Stimulated activated CD4-positive, alpha-beta T cell treated with anti-CD3 and anti-CD28 coated beads, Interleukin-1b, Interleukin-23, amount 100 ng/mL, for 1 hour (primary cell): ENCODE data around the gene TPCN2.
"Not testable (repeated sequence)": the region's sequence is repeated elsewhere in the genome, so short reads cannot be mapped to it uniquely, and the experiment has no call there.

Experiments used
- DNase-seq, 2 donors: peaks; one replicate each; pipeline ENCODE4 v3.0.0-alpha.2; 2020; ENCODE audit warnings: low read depth in 2 of 2

The TPCN2 gene

DNA sequence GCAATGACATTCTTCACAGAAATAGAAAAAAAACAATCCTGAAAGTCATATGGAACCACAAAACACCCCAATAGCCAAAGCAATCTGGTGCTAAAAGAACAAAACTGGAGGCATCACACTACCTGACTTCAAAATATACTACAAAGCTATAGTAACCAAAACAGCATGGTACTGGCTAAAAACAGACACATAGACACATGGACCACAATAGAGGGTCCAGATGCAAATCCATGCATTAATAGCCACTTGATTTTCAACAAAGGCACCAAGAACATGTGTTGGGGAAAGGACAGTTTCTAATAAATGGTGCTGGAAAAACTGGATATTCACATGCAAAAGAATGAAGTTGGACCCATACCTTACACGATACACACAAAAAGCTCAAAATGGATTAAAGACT is 79.2 kb downstream of the TPCN2 start:
- DNase-seq, result no peak

- DNase-seq, result no peak
These were observed 80.3 kb downstream of the TPCN2 start for GRCh38 chr11:69129053-69129452.

DNA sequence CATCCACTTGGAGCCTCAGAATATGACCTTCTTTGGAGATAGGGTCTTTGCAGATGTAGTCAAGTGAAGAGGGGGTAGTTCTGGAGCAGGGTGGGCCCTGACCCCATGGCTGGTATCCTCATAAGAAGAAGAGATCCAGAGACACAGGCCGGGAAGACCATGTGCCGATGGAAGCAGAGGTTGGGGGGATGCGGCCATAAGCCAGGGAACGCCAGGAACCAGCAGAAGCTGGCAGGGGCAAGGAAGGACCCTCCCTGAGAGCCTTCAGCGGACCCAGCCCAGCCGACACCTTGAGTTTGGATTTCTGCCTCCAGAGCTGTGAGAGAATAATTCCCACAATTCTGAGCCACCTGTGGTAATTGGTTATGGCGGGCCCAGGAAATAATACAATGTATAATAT is 80.9 kb downstream of the TPCN2 start:
- DNase-seq, result no peak

GRCh38 chr11:69130654-69131053 is 81.9 kb downstream of the TPCN2 start:
- no peak for DNase-seq

- DNase-seq, result no peak
These were observed 82.4 kb downstream of the TPCN2 start for GRCh38 chr11:69131121-69131566.

- no peak for DNase-seq
These were observed 83.0 kb downstream of the TPCN2 start for GRCh38 chr11:69131644-69132300.

DNA sequence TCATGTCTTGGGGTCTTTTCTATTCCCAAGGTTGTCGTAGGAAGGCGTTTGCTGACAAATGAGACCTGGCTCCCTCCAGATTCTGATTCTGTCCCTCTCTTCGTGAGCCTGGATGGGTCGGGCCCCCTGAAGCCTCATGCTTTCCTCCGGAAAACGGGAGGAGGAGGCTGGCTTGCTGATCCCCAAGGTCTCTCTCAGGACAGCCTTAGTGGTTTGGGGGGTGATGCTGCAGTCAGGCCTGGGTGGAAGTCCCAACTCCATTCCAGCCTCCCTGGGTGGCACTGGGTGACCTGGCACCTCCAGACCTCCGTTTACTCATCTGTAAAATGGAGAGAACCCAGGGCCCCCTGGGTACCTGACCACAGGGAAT is 83.6 kb downstream of the TPCN2 start:
- DNase-seq, result no peak

GRCh38 chr11:69133251-69133650 is 84.5 kb downstream of the TPCN2 start:
- no peak for DNase-seq

DNA sequence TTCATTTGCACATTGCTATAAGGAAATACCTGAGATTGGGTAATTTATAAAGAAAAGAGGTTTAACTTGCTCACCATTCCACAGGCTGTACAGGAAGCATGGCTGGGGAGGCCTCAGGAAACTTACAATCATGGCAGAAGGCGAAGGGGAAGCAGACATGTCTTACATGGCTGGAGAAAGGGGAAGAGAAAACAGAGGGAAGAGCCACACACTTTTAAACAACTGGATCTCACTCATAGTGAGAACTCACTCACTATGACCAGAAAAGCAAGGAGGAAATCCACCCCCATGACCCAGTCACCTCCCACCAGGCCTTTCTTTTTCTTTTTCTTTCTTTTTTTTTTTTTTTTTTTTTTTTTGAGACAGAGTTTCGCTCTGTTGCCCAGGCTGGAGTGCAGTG is 85.5 kb downstream of the TPCN2 start:
- DNase-seq, result not testable (repeated sequence)

DNA sequence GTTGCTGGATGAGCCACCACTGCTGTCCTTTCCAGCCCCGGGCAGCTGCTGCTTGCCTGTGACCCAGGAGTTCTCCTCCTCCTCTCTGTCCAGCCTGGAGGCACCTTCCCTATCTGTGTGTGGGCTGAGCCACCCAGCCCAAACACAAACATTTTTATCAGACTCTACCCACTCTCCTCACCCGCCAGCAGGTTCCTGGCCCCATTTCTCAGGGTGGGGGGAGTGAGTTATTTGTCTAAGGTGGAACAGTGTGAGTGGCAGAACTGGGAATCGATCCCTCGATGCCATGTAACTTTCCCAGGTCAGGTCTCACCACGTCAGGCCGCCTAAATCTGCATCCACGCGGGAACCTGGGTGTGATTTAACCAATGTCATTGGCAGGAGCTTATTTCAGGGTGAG is 86.2 kb downstream of the TPCN2 start:
- DNase-seq, result no peak

- no peak for DNase-seq
These were observed 87.0 kb downstream of the TPCN2 start for GRCh38 chr11:69135420-69136363.

- DNase-seq, result no peak
These were observed 87.7 kb downstream of the TPCN2 start for GRCh38 chr11:69136471-69136870.

GRCh38 chr11:69137151-69137844 is 88.6 kb downstream of the TPCN2 start:
- DNase-seq, result no peak

DNA sequence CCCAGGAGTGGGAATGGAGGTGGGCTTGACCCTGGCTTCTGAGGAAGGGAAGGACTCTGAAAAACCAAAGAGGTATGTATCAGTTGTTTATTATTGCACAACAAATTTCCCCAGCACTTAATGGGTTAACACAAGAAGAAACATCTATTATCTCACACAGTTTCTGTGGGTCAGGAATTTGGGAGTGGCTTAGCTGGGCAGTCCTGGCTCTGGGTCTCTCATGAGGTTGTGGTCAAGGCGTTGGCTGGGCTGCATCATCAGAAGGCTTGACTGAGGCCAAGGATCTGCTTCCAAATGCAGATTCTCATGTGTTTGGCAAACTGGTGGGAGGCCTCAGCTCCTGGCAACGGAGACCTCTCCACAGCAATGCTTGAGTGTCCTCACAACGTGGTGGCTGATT is 89.5 kb downstream of the TPCN2 start:
- DNase-seq, result no peak

DNA sequence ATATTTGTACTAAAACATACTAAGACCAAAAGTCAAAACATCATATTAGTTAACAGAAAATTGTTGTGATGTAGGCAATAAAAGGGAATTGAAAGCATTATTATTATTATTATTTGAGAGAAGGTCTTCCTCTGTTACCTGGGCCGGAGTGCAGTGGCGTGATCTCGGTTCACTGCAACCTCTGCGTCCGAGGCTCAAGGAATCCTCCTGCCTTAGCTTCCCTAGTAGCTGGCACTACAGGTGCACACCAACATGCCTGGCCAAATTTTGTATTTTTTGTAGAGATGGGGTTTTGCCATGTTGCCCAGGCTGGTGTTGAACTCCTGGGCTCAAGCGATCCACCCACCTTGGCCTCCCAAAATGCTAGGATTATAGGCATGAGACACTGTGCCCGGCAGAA is 91.4 kb downstream of the TPCN2 start:
- not testable (repeated sequence) for DNase-seq

GRCh38 chr11:69140635-69141034 is 91.9 kb downstream of the TPCN2 start:
- DNase-seq, result no peak

GRCh38 chr11:69141742-69142141 is 93.0 kb downstream of the TPCN2 start:
- DNase-seq, result no peak

DNA sequence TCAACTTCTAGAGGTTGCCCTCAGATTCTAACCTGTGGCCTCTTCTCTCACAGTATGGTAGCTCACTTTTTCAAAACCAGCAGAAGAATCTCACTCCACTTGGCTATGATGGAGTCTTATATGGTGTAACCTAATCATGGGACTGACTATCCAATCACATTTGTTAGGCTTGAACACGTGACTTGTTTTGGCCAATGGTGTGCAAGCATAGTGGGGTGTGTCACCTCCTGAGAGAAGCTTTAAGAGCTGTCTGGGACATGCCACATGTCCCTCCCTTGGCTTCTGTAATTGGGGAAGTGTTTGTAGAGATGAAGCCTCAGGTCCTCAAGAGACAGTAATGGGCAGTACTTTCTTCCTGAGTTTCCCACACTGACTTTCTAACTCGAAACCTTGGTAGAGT is 94.2 kb downstream of the TPCN2 start:
- DNase-seq, result no peak

- no peak for DNase-seq
These were observed 95.8 kb downstream of the TPCN2 start for GRCh38 chr11:69144316-69145049.

- DNase-seq, result no peak
These were observed 96.3 kb downstream of the TPCN2 start for GRCh38 chr11:69145050-69145380.

DNA sequence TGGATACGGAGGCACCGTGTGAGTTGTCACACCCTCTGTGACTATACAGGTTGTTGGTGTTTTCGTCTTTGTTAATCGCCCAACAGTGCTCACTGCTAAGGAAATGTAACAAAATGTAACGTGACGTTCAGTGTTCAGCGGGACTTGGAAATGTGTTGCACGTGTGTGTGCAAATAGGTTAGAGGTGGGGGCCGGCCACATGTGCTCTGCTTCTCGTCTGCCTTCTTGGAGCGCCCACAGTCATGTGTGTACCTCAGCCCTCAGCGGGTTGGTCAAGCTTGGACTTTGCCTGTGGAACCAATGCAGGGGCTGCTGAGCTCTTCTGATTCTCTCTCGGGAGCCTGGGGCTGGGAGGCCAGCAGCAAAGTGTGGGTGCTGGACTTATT is 99.6 kb downstream of the TPCN2 start:
- no peak for DNase-seq

GRCh38 chr11:69148806-69149205 is 100.1 kb downstream of the TPCN2 start:
- DNase-seq, result no peak
